ENCODE results near the gene RPL23.

- TF ChIP-seq EZH2 (optimal IDR thresholded peaks at IDR 0.05; ENCODE audit: low read depth, low read length) (no peak), CTCF (IDR thresholded peaks at IDR 0.05; ENCODE audit: low read length) (no peak)
Measured at GRCh38 chr17:38885728-38886642, 32.5 kb upstream of the RPL23 start.
